Breast epithelium (tissue), 3 donors: ENCODE measurements around the gene BCAS3.

Experiments used
- CTCF ChIP-seq, 3 donors: fragments of 450-650 bp; IDR thresholded peaks; one replicate each; pipeline ENCODE4 v1.5.1; 2016 to 2017; ENCODE audit warnings: antibody characterized with exemption in 3 of 3, mild to moderate bottlenecking in 3 of 3, moderate library complexity in 3 of 3
- POLR2A ChIP-seq: fragments of 450-650 bp; IDR thresholded peaks from one replicate; pipeline ENCODE4 v1.6.1; 2016; ENCODE audit warnings: antibody characterized with exemption, mild to moderate bottlenecking, moderate library complexity
- POLR2AphosphoS5 ChIP-seq, 3 donors: sonication (generic); formaldehyde crosslinking; IDR thresholded peaks; one replicate each; pipeline ENCODE4 v1.6.1; 2017; ENCODE audit warnings: antibody characterized with exemption in 3 of 3

DNA sequence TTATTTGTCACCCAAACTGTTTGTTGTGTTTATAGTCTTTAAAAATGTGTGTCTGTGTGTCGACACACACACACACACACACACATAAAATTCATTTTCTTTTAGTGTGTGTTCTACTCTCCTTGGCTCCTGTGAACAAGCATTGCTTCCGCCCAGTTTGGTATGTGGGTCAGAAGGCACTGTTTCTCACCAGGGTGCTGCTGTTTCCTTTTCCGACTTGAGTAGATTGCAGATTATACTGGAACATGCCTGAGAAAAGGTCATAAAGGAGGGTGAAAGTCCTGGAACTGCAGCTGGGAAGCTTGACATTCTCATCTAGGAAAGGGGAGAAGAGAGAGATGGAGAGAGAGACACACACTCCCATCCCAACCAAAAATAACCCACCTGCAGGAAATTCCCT lies 330.3 kb downstream of the BCAS3 start:
- TF ChIP-seq CTCF (IDR thresholded peaks at IDR 0.05): no peak
- no peak for TF ChIP-seq POLR2AphosphoS5 (IDR thresholded peaks at IDR 0.05)
- TF ChIP-seq POLR2A: no peak
